HepG2 (cell line): ENCODE data around the gene USP7. TPM values are rescaled to one million over a fixed set of nuclear protein-coding genes. Genes with fewer than 3 reads are reported as not detected.

Source experiments
- ATAC-seq: fragments of 200-7000 bp; cut with Tn5 transposase; 3 replicates; pipeline ENCODE4 v1.9.1; 2020; ENCODE audit warnings: mild to moderate bottlenecking, moderate library complexity
- BruUV-seq: library from RNA; stranded (reverse); fragments of 400-500 nt; replicated peaks from 2 replicates; lab custom pipeline; 2021; lab: Mats Ljungman, UMichigan
- CTCF ChIA-PET: fragments of 300-600 bp; formaldehyde crosslinking; extraction: SDS; loops from one replicate; lab custom pipeline; 2021; ENCODE audit warnings: low total read pairs, inconsistent platforms, low intra/inter-chr PET ratio; lab: Yijun Ruan, JAX
- POLR2A ChIA-PET: fragments of 350-600 bp; sonication (Branson Sonifier 250); formaldehyde crosslinking; loops from one replicate; lab custom pipeline; 2020; ENCODE audit warnings: antibody characterized with exemption, inconsistent platforms; lab: Yijun Ruan, JAX
- DNase-seq: peaks from one replicate; pipeline ENCODE4 v3.0.0-alpha.2; 2015; ENCODE audit warnings: low spot score
- FAIRE-seq: peaks from 3 replicates; lab custom pipeline; 2011; peaks lifted over from hg19 to GRCh38; lab: Jason Lieb, UNC
- H2AFZ ChIP-seq: one replicate; pipeline ENCODE4 v1.6.1; 2011; ENCODE audit warnings: low read length, inconsistent platforms
- H3K27ac ChIP-seq: fragments of 300-600 bp; 3 replicates; pipeline ENCODE4 v1.8.0; 2011; ENCODE audit warnings: mixed run types, mild to moderate bottlenecking, mixed read lengths, low read length, inconsistent platforms; ENCODE audit not compliant: insufficient read depth; ENCODE audit errors: extremely low read length
- H3K27me3 ChIP-seq, 2 experiments: fragments of 200-600 bp in 1 of 2; 2 replicates in 1 of 2; 3 replicates in 1 of 2; pipeline versions ENCODE4 v1.6.0 to v1.8.0; 2011; ENCODE audit warnings: low read length in 2 of 2, mild to moderate bottlenecking in 2 of 2, moderate library complexity in 2 of 2, inconsistent platforms in 1 of 2; ENCODE audit not compliant: insufficient read depth in 2 of 2, control insufficient read depth in 1 of 2
- H3K36me3 ChIP-seq, 2 experiments: fragments of 200-600 bp in 1 of 2; replicated peaks in 1 of 2; 2 replicates in 1 of 2; 3 replicates in 1 of 2; pipeline versions ENCODE4 v1.5.1 to v1.8.0; 2011; ENCODE audit warnings: low read length in 2 of 2, inconsistent platforms in 1 of 2; ENCODE audit not compliant: insufficient read depth in 2 of 2, control insufficient read depth in 1 of 2
- H3K4me1 ChIP-seq: 2 replicates; pipeline ENCODE4 v1.5.1; 2012; ENCODE audit warnings: low read length, inconsistent platforms; ENCODE audit not compliant: insufficient read depth
- H3K4me2 ChIP-seq: 2 replicates; pipeline ENCODE4 v1.6.0; 2011; ENCODE audit warnings: low read depth, low read length, inconsistent platforms
- H3K4me3 ChIP-seq, 3 experiments: fragments of 200-600 bp in 1 of 3; sonication (generic), shearing (Covaris generic) in 1 of 3; replicated peaks in 1 of 3; 2 replicates each; pipeline ENCODE4 v1.5.1; 2011 to 2016; ENCODE audit warnings: low read length in 3 of 3, inconsistent platforms in 2 of 3, low read depth in 2 of 3, mild to moderate bottlenecking in 2 of 3, control low read depth in 1 of 3, mixed read lengths in 1 of 3; ENCODE audit not compliant: insufficient read depth in 1 of 3
- H3K79me2 ChIP-seq: one replicate; pipeline ENCODE4 v1.6.1; 2011; ENCODE audit warnings: low read length, inconsistent platforms; ENCODE audit not compliant: insufficient read depth
- H3K9ac ChIP-seq: 2 replicates; pipeline ENCODE4 v1.6.0; 2011; ENCODE audit warnings: mild to moderate bottlenecking, low read depth, low read length, inconsistent platforms; ENCODE audit not compliant: insufficient read depth
- H3K9me3 ChIP-seq: 2 replicates; pipeline ENCODE4 v1.5.1; 2012; ENCODE audit warnings: mild to moderate bottlenecking, low read length
- H4K20me1 ChIP-seq: 2 replicates; pipeline ENCODE4 v1.6.0; 2011; ENCODE audit warnings: inconsistent platforms, mild to moderate bottlenecking, low read length, moderate library complexity; ENCODE audit not compliant: insufficient read depth
- AGO2 ChIP-seq: fragments of 200-400 bp; formaldehyde crosslinking; optimal IDR thresholded peaks from 2 replicates; pipeline ENCODE3; 2017; ENCODE audit warnings: mild to moderate bottlenecking, low read depth, low read length, moderate library complexity
- CAMTA2 ChIP-seq: sonication (generic); formaldehyde crosslinking; IDR thresholded peaks from 2 replicates; pipeline ENCODE4 v1.4.0; 2020; ENCODE audit warnings: mild to moderate bottlenecking, missing genetic modification reagents, borderline replicate concordance
- HNF1B ChIP-seq: sonication (generic); formaldehyde crosslinking; IDR thresholded peaks from 2 replicates; pipeline ENCODE4 v1.5.1; 2020; ENCODE audit warnings: mild to moderate bottlenecking, moderate library complexity, missing genetic modification reagents
- MAF1 ChIP-seq: sonication (generic); formaldehyde crosslinking; IDR thresholded peaks from 2 replicates; pipeline ENCODE4 v1.5.0; 2020; ENCODE audit warnings: missing genetic modification reagents, borderline replicate concordance
- MAX ChIP-seq: IDR thresholded peaks from 2 replicates; pipeline ENCODE4 v1.6.1; 2012; ENCODE audit warnings: inconsistent platforms
- NAIF1 ChIP-seq: sonication (generic); formaldehyde crosslinking; IDR thresholded peaks from 2 replicates; pipeline ENCODE4 v1.5.0; 2020; ENCODE audit warnings: mild to moderate bottlenecking, missing genetic modification reagents, borderline replicate concordance
- POLR2A ChIP-seq, 2 experiments: IDR thresholded peaks; 2 replicates each; pipeline ENCODE4 v1.6.1; 2011; ENCODE audit warnings: low read depth in 2 of 2, low read length in 2 of 2, mild to moderate bottlenecking in 1 of 2, moderate library complexity in 1 of 2; ENCODE audit not compliant: insufficient read depth in 1 of 2
- POLR2G ChIP-seq: fragments of 200-400 bp; formaldehyde crosslinking; IDR thresholded peaks from 2 replicates; pipeline ENCODE4 v1.6.1; 2018; ENCODE audit warnings: mild to moderate bottlenecking, low read depth, low read length, moderate library complexity
- PTBP1 ChIP-seq: fragments of 200-400 bp; formaldehyde crosslinking; IDR thresholded peaks from 2 replicates; pipeline ENCODE4 v1.6.1; 2018; ENCODE audit warnings: low read length, low read depth; ENCODE audit not compliant: poor library complexity, severe bottlenecking
- RBM22 ChIP-seq: fragments of 200-400 bp; formaldehyde crosslinking; optimal IDR thresholded peaks from 2 replicates; pipeline ENCODE3; 2017; ENCODE audit warnings: mild to moderate bottlenecking, low read length, moderate library complexity
- REL ChIP-seq: sonication (generic); formaldehyde crosslinking; conservative IDR thresholded peaks from 2 replicates; pipeline ENCODE4 v1.8.0; 2022; ENCODE audit warnings: mild to moderate bottlenecking, missing genetic modification reagents, moderate library complexity
- SP4 ChIP-seq: sonication (generic); formaldehyde crosslinking; IDR thresholded peaks from 2 replicates; pipeline ENCODE4 v1.8.1; 2023; ENCODE audit warnings: mild to moderate bottlenecking, missing genetic modification reagents
- SSRP1 ChIP-seq: IDR thresholded peaks from 2 replicates; pipeline ENCODE4 v1.6.1; 2016; ENCODE audit warnings: control low read depth
- TRIM24 ChIP-seq: sonication (generic); formaldehyde crosslinking; IDR thresholded peaks from 2 replicates; pipeline ENCODE4 v1.8.0; 2022; ENCODE audit warnings: mild to moderate bottlenecking, missing genetic modification reagents
- ZBTB38 ChIP-seq: sonication (generic); formaldehyde crosslinking; IDR thresholded peaks from 2 replicates; pipeline ENCODE4 v1.5.1; 2020; ENCODE audit warnings: mild to moderate bottlenecking, missing genetic modification reagents
- ZNF225 ChIP-seq: sonication (generic); formaldehyde crosslinking; IDR thresholded peaks from 2 replicates; pipeline ENCODE4 v1.4.0; 2020; ENCODE audit warnings: mild to moderate bottlenecking, missing genetic modification reagents
- ZNF326 ChIP-seq: sonication (generic); formaldehyde crosslinking; IDR thresholded peaks from 2 replicates; pipeline ENCODE4 v1.4.0; 2020; ENCODE audit warnings: missing genetic modification reagents, borderline replicate concordance
- ZNF382 ChIP-seq: sonication (generic); formaldehyde crosslinking; IDR thresholded peaks from 2 replicates; pipeline ENCODE4 v1.5.0; 2020; ENCODE audit warnings: missing genetic modification reagents, mild to moderate bottlenecking, borderline replicate concordance
- ZNF547 ChIP-seq: sonication (generic); formaldehyde crosslinking; IDR thresholded peaks from 2 replicates; pipeline ENCODE4 v1.5.1; 2020; ENCODE audit warnings: mild to moderate bottlenecking, missing genetic modification reagents
- ZNF768 ChIP-seq: sonication (generic); formaldehyde crosslinking; IDR thresholded peaks from 2 replicates; pipeline ENCODE4 v1.4.0; 2020; ENCODE audit warnings: missing genetic modification reagents
- ZXDC ChIP-seq: sonication (generic); formaldehyde crosslinking; IDR thresholded peaks from 2 replicates; pipeline ENCODE4 v1.5.0; 2020; ENCODE audit warnings: mild to moderate bottlenecking, missing genetic modification reagents
- WGBS: methylation state at CpG from one replicate; pipeline ENCODE4 v1.1.6; 2017; ENCODE audit warnings: low lambda C conversion rate; 5-methylcytosine and 5-hydroxymethylcytosine counted together
- in situ Hi-C: cut with HindIII; loops from 2 replicates; pipeline ENCODE4 v1.10.0; 2017; ENCODE audit warnings: low pct_unique_long_range_greater_than_20kb; ENCODE audit not compliant: extremely low pct_ligation_motif_present
- intact Hi-C: fragments of 100-400 bp; cut with micrococcal nuclease; formaldehyde crosslinking; loops from one replicate; pipeline ENCODE4 v1.10.0; 2022; ENCODE audit not compliant: unreplicated experiment
- polyA plus RNA-seq, 8 experiments: library from polyadenylated mRNA; depleted of rRNA in 3 of 8; stranded (reverse) in 7 of 8; unstranded in 1 of 8; fragments of >200 nt; fragmentation: Illumina TruSeq in 4 of 8; extraction: Trizol in 4 of 8; gene quantifications; 2 replicates each; pipeline versions ENCODE4 v1.2.1 to v1.2.3, GENCODE V29; 2011 to 2016; ENCODE audit warnings: low read depth in 4 of 8, missing spikeins in 1 of 8, mixed read lengths in 1 of 8; ENCODE audit not compliant: insufficient read depth in 1 of 8
- total RNA-seq, 5 experiments: library from RNA; depleted of rRNA; stranded (reverse); fragments of >200 nt; fragmentation: Illumina TruSeq; extraction: Trizol; gene quantifications; 2 replicates each; pipeline ENCODE4 v1.2.3, GENCODE V29; 2016; ENCODE audit warnings: low read depth in 1 of 5

The USP7 gene
- total and polyA plus RNA-seq, 2 of the 13 experiments (the other 11 are each of a cell fraction or from before 2014, with no cell fraction given), result 52.5 to 173 TPM

GRCh38 chr16:8849411-8850011, 114.2 kb downstream of the USP7 start:
- Histone ChIP-seq H3K4me2 (no peak overlapping the region), H3K4me3 (no peak overlapping the region), H3K9me3 (no peaks in the 10 kb centered on the region), H3K27ac (peak overlapping the region; percentile 44), H3K27me3 (no peaks in the 10 kb centered on the region), H3K4me1 (peaks cover 31% of the 10 kb centered on the region), H3K79me2 (peaks cover 17% of the 10 kb centered on the region), H3K36me3 (peaks cover 50 to 84% of the 10 kb centered on the region in 2 experiments), H3K9ac (no peak overlapping the region), H2AFZ (no peak overlapping the region), H4K20me1 (peaks cover 75% of the 10 kb centered on the region)
- WGBS, result 91% methylated on average over 19 of the region's 19 CpGs
- ChIA-PET CTCF (no interaction called here), POLR2A (interaction anchor here (0.6 to 7.5 kb wide), 8 partner anchors 11 to 174 kb away, joined by 3 to 105 read pairs (median 7); partner anchors contain the start of gene CARHSP1)
- no TSS peak for BruUV-seq
- intact Hi-C loops, result loop anchor here (2.0 to 5.0 kb wide), 2 partner anchors 17 to 187 kb away; no protein-coding TSS in a partner anchor
- DNase-seq, result no peak
- in situ Hi-C loops, result no loop called here
- no peak for FAIRE-seq
- ATAC-seq, result peak; percentile 2
- TF ChIP-seq ZNF382 (CRISPR knock-in tag) (no peak), ZNF768 (CRISPR knock-in tag) (peak; percentile 21; the same call in 1 of the 2 replicates), RBM22 (peak; percentile 68), SSRP1 (CRISPR knock-in tag) (peak; percentile 34; the same call in 1 of the 2 replicates), ZBTB38 (peak; percentile 32; the same call in 1 of the 2 replicates), SP4 (CRISPR knock-in tag) (0 out of 2 replicates have a peak, but pooled peaks have one; percentile 36), REL (CRISPR knock-in tag) (peak; percentile 71; the same call in 1 of the 2 replicates), MAX (no peak), ZNF326 (CRISPR knock-in tag) (no peak), PTBP1 (no peak), MAF1 (CRISPR knock-in tag) (no peak), ZNF225 (CRISPR knock-in tag) (peak; percentile 30; the same call in 1 of the 2 replicates), CAMTA2 (CRISPR knock-in tag) (peak; percentile 39; the same call in 1 of the 2 replicates), HNF1B (no peak), NAIF1 (CRISPR knock-in tag) (no peak), ZNF547 (CRISPR knock-in tag) (no peak), POLR2A (IDR thresholded peaks at IDR 0.05; ENCODE audit: insufficient read depth in 1 of 2, low read depth in 2 of 2, low read length in 2 of 2) (peak in 1 of 2 experiments; percentile 33; a peak in 1 of 4 replicates), TRIM24 (CRISPR knock-in tag) (no peak), AGO2 (peak; percentile 93), ZXDC (CRISPR knock-in tag) (0 out of 2 replicates have a peak, but pooled peaks have one; percentile 12), POLR2G (peak; percentile 37)
